ENCODE results near the gene PBX1.

- no peak for TF ChIP-seq TBL1XR1 (IDR thresholded peaks at IDR 0.05; ENCODE audit: low read depth, low read length)
- no peak for TF ChIP-seq CTCF (IDR thresholded peaks at IDR 0.05 in 2 of 3, conservative IDR thresholded peaks at IDR 0.05 in 1 of 3; ENCODE audit: control insufficient read depth in 2 of 3, extremely low read depth in 1 of 3, insufficient read depth in 1 of 3, low read depth in 3 of 3, low read length in 3 of 3)
- TF ChIP-seq BRCA1 (IDR thresholded peaks at IDR 0.05; ENCODE audit: low read depth, low read length), result no peak
- TF ChIP-seq NFIC (IDR thresholded peaks at IDR 0.05; ENCODE audit: low read depth, low read length), result no peak
- TF ChIP-seq POLR2AphosphoS2 (IDR thresholded peaks at IDR 0.05; ENCODE audit: low read depth, low read length), result no peak
- TF ChIP-seq JUND (IDR thresholded peaks at IDR 0.05; ENCODE audit: low read depth, low read length), result no peak
- TF ChIP-seq ZSCAN29 (IDR thresholded peaks at IDR 0.05), result no peak
Observed at GRCh38 chr1:164687777-164688176, 128.8 kb downstream of the PBX1 start.
